Measurements from ENCODE around the gene MYD88. TPM values are rescaled to one million over a fixed set of nuclear protein-coding genes. Genes with fewer than 3 reads are reported as not detected.

MYD88 gene
- total RNA-seq = 12.7 and 15.2 TPM in 2 replicates

DNA sequence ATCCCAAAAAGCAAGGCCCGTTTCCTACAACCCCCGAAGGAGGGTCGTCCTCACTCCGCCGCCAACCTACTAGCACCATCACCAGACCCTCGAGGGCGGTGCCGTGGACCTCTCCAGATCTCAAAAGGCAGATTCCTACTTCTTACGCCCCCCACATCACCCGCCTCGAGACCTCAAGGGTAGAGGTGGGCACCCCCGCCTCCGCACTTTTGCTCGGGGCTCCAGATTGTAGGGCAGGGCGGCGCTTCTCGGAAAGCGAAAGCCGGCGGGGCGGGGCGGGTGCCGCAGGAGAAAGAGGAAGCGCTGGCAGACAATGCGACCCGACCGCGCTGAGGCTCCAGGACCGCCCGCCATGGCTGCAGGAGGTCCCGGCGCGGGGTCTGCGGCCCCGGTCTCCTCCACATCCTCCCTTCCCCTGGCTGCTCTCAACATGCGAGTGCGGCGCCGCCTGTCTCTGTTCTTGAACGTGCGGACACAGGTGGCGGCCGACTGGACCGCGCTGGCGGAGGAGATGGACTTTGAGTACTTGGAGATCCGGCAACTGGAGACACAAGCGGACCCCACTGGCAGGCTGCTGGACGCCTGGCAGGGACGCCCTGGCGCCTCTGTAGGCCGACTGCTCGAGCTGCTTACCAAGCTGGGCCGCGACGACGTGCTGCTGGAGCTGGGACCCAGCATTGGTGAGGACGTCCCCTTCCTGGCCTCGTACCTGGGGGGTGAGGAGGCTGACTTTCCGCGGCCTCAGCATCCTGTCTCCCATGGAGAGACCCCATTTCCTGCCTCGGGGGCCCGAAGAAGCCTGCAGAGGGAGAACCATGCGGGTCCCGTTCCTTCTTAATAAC lies at the start of gene MYD88:
Gene MYD88 (plus strand): TSS at position 313 of the 842 bp plus-strand sequence. CDS start 40 bp downstream, at position 353.
- DNase-seq (ENCODE audit: low read depth, low spot score) = no peak

DNA sequence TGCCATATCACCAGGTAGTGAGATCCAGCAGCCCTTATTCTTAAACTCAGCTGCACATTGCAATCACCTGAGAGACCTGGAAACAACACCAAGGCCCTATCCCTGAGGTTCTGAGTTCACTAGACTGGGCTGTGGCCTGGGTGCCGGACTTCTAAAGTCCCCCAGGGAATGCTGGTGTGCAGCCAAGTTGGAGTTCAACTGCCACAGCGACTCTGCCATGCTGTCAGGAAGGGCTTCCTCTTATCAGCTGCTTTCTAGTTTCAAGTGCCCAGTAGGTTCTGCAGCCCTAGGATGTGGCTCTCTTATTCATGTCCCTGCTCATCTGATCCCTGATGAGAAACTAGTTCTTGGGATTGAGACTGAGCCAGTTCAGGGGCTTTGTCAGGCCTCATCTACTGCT lies 49.3 kb upstream of the MYD88 start:
- DNase-seq (ENCODE audit: low read depth, low spot score) = no peak

DNA sequence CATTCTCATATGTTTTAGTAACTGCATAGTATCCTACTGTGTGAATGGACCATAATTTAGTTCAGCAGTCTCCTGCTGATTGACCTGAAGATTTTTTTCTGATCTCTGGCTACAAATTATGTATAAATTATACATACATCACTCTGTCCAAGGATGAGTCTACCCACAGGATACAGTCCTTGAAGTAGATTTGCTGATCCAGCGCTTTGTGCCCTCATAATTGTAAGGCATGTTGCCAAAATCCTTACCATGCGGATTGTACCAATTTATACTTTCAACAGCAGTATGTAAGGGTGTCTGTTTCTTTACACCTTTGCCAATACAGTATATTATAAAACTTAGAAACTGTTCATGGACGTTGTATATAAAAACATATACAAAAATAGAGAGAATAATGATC lies 48.0 kb upstream of the MYD88 start:
- DNase-seq (ENCODE audit: low read depth, low spot score) = no peak

DNA sequence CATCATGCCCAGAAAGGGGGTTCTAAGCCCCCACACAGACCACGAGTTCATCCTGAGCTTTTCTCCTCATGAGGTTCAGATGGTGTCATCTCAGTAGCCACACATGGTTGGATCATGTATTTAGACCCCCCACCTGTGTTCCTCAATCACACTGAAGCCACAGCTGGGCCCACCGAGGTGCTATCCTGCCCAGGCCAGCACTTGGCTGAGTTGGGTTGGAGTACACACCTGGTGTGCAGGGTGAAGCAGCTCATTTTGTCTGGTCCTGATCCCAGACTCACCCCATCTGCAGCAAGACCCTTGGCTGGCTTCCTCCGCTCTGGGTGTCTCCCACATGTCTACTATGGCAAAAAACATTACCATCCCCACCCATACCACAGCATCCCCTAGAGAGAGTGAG lies 43.5 kb upstream of the MYD88 start:
- DNase-seq (ENCODE audit: low read depth, low spot score) = no peak

DNA sequence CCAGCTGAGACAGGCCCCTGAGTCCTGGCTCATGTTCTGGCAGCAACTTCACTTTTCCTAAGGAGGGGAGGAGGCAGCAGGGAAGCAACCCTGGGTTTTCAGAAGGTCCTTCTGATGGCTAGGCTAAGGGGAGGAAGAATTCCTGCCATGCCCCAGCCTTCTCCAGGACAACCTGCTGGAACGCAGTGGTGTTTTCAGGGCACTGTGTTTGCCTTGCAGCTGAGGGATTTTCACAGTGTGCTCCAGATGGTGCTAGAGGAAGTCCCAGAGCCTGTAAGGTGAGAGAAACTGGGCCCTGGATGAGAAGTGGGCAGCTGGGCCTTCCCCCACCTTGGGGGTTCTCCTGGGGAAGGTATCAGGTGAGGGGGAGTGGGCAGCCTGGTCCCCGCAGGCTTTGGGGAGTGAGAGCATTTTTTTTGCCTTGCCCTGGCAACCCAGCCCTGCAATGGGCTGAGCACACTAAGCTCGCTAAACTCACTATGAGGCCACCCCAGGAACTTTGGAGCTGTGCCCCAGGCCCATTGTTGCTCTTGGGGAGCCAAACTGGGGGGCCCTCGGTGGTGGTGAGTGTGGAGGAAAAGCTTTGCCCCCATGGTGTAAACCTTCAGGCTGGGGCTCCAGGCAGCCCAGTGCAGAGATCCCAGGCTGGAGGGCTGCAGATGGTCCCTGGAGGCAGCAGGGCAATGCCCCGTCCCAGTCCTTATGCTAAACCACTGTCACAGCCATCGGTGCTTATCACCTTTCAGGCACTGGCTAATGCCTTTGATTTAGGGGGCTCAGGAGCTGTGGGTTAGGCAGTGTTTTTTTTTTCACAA lies 42.6 kb upstream of the MYD88 start:
- no peak for DNase-seq (ENCODE audit: low read depth, low spot score)

DNA sequence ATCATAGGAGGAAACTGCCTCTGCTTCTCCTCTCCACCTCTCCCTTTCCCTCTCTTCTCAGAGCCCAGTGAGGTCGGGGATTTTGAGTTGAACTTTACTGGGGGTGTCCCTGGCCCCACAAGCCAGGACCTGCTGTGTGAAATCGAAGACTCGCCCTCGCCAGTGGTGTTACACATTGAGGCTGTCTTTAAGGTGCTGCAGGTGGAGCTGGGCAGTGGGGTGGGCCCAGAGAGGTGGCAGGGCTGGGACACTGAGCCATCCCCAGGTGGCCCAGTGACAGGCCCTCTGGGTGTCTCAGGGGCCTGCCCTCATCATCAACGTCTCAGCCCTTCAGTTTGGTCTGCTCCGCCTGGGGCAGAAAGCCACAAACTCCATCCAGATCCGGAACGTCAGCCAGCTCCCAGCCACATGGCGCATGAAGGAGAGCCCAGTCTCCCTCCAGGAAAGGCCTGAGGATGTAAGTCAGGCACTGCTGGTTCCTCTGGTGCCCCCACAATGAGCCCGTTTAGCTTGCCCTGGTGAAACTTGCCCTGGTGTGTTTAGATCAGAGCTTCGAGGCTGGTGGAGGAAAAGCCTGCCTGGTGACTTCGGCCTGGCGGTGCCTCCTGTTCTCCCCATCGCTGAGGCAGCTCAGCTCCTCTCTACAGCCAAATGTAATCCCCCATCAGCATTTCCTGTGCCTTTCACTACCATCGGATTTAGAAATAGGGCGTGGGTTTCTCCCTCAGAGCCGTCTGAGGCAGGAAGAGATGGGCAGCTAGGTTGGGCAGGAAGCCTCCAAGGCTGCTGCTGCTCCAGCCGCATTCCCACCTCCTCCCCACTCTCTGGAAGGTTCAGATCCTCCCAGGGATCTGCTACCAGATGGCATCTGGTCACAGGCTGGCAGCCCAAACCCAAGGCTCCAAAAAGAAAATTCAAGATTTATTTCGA lies 40.8 kb upstream of the MYD88 start:
- DNase-seq (ENCODE audit: low read depth, low spot score) = no peak

DNA sequence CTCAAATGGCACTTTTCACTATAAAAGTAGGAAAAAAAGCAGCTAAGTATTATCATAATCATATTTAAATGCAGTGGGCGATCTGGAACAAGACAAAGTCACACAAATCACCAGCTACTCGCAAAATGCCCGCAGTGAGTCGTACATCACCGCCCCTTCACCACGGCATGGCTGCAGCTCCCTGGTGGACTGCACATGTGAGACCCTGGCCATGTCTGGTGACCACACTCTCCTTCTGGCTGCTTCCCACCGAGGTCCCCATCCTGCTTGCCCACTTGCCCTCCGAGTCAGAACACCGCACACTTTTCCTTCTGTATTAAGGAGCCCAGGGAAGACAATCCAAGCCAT lies 40.1 kb upstream of the MYD88 start:
- no peak for DNase-seq (ENCODE audit: low read depth, low spot score)

DNA sequence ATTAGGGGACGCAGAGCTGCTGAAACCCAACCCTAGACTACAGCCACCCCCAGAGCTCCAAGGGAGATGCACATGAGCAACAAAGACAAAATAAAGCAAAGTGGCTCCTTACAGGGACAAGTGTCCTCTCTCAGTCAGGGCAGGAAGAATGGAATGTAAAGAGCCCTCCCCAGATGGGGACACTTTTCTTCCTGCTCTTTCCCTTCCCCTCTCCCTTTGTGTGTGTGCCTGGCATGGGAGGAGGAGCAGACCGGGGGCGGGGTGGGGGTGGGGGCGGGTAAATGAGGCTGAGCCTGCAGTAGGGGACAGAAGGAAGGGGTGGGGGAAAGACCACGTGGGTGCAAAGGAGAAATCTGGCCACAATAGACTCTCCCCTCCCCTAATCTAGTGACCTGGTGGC lies 38.9 kb upstream of the MYD88 start:
- DNase-seq (ENCODE audit: low read depth, low spot score) = no peak

DNA sequence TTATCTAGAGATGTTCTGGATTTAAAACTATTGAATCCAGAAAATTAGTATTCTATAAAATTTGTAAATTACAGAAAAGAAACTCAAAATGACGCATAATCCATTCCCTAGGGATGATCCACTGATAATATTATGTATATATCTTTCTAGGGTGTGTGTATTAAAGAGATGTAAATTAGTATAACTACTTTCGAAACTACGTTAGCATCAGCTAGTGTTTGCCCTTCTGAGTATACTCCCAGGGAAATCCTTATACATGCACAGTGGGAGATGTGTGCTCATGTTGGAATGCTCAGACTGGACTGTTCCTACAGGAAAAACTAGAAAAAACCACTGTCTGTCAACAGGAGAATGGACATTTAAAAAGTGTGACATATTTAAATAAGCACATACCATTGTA lies 38.0 kb upstream of the MYD88 start:
- no peak for DNase-seq (ENCODE audit: low read depth, low spot score)

DNA sequence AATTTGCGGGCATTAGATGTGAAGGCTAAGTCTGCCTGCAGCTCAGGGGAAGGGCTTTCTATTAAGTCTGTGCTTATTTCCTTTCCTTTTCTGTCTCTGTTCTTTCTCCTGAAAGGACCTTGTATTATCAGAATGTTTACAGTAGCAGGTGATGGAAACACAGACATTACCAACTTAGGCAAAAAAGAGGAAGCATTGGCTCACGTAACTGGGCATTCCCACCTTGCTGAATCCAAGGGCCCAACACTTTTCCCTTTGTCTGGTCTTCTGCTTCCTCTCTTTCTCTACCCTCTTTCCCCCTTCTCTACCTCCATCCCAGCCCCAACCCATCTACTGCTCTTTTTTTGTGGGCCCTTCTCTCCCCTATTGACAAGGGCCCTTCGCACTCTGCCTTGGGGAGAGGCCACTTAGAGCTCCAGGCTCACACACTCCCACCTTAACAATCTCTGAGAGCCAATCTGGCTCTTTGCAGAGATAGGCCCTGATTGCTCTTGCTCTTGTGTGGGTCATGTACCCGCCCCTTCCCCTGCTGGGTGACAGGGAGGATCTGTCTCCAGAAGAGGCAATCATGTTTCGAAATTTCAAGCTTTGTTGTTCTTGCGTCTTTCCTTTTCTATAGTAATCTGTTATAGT lies 36.5 kb upstream of the MYD88 start:
- no peak for DNase-seq (ENCODE audit: low read depth, low spot score)

DNA sequence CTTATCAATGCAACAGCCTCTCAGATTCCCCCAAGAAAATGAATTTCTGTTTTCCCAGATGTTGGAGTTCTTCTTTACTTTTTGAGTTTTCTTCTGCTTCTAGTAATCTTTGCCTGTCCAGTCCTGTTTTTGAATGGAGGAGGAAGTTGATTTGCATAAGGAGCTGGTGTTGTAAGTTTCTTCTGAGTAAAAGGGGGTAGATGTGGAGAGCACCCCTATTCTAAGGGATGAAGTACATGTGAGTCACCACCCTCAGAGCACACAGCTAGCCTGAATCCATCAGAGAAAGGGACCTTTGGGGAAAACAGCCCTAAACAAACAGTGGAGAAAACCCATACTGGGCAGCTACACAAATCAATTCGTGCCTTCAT lies 36.0 kb upstream of the MYD88 start:
- no peak for DNase-seq (ENCODE audit: low read depth, low spot score)

DNA sequence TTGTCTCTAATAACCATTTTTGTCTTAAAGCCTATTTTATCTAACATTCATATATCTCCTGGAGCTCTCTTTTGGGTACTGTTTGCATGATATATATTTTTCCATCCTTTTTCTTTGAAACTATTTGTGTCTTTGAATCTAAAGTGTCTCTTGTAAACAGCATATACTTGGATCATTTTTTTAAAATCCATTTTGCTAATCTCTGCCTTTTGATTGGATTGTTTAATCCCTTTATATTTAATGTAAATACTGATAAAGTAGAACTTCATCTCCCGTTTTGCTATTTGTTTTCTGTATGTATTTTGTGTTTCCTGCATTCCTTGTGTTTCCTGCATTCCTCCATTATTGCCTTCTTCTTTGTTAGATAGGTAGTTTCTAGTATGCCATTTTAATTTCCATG lies 32.9 kb upstream of the MYD88 start:
- DNase-seq (ENCODE audit: low read depth, low spot score) = no peak

DNA sequence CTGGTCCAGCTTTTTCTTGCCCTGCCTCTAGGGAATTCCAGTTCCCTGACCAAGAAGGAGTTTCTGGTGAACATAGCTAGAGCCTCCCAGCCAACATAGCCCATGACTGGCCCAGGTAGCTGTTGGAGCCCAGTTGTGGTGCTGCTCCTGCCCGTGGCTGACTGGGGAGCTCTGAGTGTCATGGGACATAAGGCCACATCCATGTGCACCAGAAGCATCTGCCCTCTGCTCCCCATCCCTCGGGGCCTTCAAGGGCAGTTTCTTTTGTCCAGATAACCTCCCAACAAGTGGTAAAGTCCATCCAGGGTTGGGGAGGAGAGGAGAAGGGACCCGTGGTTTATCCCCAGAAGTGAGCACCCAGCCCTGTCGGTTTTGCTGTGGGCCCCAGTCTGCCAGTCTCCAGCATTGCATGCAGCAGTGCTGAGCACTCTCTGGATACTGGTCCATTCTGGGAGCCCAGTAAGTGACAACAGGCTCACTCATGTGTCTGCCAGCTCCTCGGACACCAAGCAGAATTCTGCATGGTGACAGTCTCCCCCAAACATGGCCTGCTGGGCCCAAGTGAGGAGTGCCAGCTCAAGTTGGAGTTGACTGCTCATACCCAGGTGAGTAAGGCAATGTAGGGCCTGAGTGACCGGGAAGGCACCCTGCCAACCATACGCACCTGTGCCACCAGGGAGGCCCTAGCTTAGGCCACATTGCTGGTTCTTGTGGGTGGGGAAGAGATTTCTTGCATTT lies 30.4 kb upstream of the MYD88 start:
- no peak for DNase-seq (ENCODE audit: low read depth, low spot score)

DNA sequence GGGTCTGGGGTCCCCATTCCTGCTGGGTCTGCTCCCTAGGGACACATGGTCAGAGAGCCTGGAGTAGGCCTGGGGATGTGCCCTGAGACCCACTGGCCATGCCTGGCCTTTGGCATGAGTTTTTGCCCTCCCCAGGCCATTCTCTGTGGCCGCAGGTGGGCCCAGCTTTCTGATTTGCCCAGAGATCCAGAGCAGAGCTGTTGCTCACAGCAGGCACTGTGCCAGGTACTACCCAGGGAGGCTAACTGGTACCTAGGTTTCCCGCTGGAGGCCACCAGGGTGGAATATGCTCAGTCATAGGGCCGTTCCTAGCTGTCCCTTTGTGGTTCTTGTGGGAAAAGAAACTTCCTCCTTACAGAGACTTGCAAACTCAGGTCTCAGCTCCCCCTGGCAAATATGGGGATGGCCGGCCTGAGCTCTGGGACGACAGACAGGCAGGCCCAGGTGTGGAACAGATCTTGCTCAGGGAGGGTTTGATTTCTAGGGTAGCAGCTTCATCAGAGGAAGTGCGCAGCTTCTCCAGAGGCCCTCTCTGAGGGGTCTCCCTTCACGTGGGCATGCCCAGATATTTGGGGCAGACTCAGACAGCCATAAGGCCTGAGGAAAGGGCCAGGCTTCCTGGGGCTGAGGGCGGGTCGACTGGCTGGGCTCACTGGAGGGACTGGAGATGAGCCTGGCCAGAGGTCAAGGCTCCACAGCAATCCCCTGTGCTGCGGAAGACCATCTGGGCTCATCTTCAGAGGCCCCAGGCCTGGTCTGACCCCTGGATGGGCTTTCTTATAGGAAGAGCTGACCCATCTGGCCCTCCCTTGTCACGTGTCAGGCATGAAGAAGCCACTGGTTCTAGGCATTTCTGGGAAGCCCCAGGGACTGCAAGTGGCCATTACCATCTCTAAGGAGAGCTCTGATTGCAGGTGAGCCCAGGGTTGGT lies 29.5 kb upstream of the MYD88 start:
- DNase-seq (ENCODE audit: low read depth, low spot score) = no peak

DNA sequence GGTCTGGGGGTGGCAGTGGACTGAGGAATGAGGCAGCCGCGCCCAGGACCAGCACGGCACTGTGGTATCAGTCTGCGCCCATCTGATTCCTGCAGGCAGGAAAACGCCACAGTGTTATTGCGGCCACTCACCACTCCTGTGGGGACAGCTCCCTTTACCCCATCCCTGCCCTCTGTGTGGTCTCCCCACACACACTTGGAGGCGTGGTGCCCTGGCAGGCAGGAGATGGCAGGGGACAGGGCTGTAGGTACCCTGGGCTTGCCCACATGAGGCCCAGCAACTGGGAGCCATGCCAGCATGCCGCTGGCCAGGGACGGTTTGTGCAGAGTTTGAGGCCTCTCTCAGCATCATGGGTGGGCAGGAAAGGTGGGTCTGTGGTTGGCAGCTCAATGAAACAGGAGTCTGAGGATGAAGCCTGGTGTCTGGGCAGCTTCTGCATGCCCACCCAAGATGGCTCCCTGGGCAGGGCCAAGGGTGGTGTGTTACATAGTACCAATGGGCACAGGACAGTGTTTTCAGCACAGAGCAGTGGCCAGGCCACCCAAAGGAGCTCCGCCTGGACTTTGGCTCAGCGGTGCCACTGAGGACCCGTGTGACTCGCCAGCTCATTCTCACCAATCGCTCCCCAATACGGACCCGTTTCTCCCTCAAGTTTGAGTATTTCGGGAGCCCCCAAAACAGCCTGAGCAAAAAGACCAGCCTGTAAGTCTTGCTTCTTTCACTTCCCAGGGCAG lies 28.7 kb upstream of the MYD88 start:
- DNase-seq (ENCODE audit: low read depth, low spot score) = no peak

DNA sequence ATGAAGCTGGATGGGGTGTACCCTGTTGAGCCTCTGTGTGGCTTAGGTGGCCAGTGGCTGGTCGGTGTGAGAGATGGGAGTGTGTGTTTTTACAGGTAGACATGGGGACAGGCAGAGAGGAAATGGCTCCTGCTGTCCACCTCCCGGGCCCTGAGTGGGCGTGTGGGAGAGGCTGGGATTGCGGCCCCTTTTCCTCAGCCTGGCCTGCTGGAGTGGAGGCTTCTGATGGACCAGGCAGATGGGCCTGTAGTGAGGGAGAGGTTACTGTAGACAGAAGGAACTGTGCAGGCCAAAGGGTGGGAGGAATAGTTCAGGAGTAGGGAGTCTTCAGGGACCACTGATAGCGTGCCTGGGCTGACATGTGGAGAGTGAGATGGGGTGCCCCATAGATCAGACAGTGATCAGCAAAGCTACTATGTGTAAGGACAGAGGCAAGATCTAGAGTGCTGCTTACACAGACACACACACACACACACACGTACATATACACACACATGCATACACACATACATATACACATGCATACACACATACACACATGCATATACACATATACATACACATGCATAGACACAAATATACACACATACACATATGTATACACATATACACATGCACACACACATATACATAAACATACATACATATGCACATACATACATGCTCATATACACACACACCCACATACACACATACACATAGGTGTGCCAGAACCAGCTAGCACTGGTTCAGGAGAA lies 28.0 kb upstream of the MYD88 start:
- no peak for DNase-seq (ENCODE audit: low read depth, low spot score)

DNA sequence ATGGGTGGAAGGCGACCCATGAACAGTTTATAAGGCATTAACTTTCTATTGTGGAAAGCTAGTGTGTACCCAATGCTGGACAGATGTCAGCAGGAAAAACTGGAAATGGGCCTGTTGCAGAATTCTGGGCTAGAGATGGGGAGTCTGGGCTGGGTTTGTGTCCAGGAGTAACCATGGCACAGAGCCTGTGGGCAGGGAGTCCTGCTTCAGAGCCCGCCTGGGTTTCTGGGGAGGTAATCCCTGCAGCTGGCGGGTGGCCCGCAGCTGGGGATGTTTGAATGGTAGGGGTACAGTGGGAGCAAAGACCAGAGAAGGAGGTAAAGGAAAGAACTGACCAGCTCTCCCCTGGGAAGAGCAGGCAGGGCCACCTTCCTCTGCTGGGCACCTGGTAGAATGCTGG lies 27.3 kb upstream of the MYD88 start:
- DNase-seq (ENCODE audit: low read depth, low spot score) = no peak
